NCI-H187 (cell line): ENCODE data around the gene GRK3.
"Not testable (repeated sequence)": the region's sequence is repeated elsewhere in the genome, so short reads cannot be mapped to it uniquely, and the experiment has no call there.

ENCODE experiments used
- DNase-seq, 2 experiments: peaks; one replicate each; lab custom pipeline; 2025; lab: John Stamatoyannopoulos, UW

The GRK3 gene

GRCh38 chr22:25572708-25573171 is 8.3 kb downstream of the GRK3 start:
- no peak for DNase-seq

DNA sequence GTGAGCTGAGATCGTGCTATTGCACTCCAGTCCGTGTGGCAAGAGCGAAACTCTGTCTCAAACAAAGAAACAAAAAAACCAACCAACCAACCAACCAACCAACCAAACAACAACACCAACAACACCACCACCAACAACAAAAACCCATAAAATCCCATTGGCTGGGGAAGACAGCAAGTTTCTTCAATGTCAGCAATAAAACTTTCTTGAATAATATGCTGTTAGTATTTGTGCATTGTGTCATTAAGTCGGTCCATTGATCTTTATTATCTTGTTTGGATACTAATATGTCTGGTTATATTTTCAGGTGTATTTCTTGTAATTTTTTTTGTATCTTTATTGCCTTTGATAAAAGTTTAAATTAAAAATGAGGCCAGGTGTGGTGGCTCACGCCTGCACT is 9.4 kb downstream of the GRK3 start:
- no peak for DNase-seq

DNA sequence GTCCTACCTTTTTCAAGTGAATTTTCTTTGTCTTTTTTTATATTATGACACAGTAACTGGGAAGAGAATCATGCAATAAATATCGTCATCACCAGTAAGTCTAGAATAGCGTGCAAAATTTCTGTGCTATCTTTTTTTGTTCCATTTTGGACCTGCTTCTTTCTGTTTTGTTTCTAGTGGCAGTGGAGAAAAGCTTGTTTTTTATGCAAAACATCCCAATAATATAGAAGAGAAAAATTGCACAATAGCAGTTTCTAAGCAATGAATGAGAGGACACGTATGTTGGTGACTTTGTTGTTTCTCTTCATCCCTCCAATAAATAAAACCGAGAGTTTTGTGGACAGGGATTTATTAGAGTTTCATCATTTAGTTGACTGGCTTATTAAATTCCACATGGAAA is 10.3 kb downstream of the GRK3 start:
- DNase-seq = no peak

DNA sequence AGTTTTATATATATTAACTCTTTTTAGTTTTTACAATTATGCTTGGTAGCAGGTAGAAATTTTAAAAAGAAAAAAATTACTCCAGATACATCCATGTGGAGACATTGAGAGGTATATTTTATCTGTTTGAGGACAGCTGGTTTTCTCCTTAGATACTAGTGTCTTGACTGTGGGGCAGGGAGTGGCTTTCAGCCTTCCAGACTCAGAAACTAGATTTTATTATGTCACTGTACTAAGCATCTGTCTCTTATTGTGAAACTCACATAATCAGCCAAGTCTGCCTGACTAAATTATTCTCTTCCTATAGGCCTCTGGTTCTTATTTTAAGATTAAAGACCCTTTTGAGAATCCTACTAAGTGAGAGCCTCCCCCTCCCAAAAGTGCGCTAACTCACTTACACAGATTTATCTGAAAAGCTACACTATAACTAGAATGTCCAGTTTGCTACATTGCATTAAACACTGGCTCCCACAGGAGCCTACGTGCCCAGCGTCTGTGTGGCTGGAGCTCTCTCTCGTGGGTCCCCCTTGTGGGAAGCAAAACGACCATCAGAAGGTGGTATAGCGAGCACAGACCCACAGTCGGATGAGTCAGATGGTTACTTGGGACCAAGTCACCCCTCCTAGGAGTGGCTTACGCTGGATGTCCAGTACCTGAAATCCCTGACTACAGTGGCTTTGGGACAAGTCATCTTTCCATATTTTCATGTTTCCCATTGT is 11.4 kb downstream of the GRK3 start:
- not testable (repeated sequence) for DNase-seq

DNA sequence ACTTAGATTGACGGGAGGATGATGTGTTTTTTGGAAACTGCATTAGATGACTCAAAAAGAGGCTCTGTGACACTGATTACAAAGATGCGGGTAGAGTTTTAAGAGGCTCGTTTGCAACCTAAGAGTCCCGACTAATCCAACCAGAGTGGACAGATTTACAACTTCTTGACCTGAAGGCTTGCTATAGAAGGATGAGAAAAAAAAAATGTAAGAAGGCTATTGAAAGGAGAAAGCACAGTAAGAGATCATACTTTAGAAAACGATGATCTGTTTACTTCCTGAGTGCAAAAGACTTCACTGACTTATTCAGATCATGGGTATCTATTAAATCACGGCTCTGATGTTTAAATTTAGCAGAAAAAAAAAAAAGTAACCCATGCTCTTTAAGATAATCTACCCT is 17.0 kb downstream of the GRK3 start:
- DNase-seq = not testable (repeated sequence)

GRCh38 chr22:25582946-25583345 is 18.5 kb downstream of the GRK3 start:
- no peak for DNase-seq

DNA sequence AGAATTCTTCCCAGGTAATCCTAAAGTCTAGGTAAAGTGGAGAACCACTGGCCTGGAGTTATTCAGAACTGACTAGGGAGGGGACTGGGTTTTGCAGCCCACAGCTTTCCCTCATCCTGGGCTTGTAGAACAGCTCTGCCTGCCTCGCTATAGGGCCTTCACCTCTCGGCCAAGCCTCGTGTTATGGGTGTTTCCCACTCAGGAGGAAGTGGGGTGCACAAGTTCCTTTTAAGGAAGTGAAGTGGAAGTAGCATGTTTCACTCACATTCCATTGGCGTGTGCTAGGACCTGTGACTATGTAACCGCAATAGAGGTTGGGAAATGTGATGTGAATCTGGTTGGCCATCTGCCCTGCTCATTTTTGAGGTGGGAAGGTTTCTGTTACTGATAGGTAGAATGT is 20.5 kb downstream of the GRK3 start:
- DNase-seq = not testable (repeated sequence)

- not testable (repeated sequence) for DNase-seq
Observed at GRCh38 chr22:25589664-25590063, 25.2 kb downstream of the GRK3 start.

GRCh38 chr22:25593323-25593722 is 28.8 kb downstream of the GRK3 start:
- not testable (repeated sequence) for DNase-seq

GRCh38 chr22:25598609-25599008 is 34.1 kb downstream of the GRK3 start:
- DNase-seq = no peak

- no peak for DNase-seq
Observed at GRCh38 chr22:25602445-25602844, 38.0 kb downstream of the GRK3 start.

- no peak for DNase-seq
Observed at GRCh38 chr22:25602916-25603315, 38.4 kb downstream of the GRK3 start.

- not testable (repeated sequence) for DNase-seq
Observed at GRCh38 chr22:25605146-25605545, 40.7 kb downstream of the GRK3 start.

DNA sequence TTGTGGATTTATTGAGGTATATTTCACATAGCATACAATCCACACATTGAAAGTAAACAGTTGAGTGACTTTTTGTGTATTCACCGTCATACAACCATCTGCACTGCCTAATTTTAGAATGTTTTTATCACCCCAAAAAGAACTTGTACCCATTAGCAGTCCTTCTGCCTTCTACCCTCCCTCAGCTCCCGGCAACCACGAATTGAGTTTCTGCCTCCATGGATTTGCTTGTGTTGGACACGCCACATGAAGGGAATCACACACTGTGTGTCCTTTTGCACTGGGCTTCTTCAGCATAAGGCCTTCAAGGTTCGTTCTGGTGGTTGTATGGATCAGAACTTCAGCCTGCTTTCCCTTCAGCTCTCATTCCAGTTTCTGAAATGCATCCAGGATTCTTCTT is 41.1 kb downstream of the GRK3 start:
- not testable (repeated sequence) for DNase-seq

- not testable (repeated sequence) for DNase-seq
Observed at GRCh38 chr22:25611284-25611683, 46.8 kb downstream of the GRK3 start.

GRCh38 chr22:25613131-25613530 is 48.7 kb downstream of the GRK3 start:
- not testable (repeated sequence) for DNase-seq

- not testable (repeated sequence) for DNase-seq
Observed at GRCh38 chr22:25613558-25613957, 49.1 kb downstream of the GRK3 start.

DNA sequence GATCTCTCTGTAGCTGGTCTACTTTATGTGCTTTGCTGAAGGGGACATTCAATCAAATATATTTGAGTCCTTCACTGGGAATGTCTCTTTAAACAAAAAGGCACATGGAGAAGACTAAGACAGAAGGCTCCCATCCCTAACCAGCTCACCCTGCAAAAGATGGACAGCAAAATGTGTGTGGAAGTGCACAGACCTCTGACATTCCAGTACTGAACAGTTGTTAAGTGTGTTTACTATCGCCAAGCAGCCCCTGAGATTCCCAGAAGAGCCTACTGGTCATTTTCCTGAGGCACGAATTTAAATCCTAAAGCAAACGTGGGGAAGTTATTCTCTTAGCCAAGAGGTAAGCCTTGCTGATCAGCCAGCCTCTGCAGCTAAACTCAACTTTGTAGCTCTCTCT is 50.3 kb downstream of the GRK3 start:
- DNase-seq = not testable (repeated sequence)

GRCh38 chr22:25621986-25622385 is 57.5 kb downstream of the GRK3 start:
- no peak for DNase-seq

- no peak for DNase-seq
Observed at GRCh38 chr22:25623310-25623734, 58.8 kb downstream of the GRK3 start.

GRCh38 chr22:25623851-25624250 is 59.4 kb downstream of the GRK3 start:
- no peak for DNase-seq

DNA sequence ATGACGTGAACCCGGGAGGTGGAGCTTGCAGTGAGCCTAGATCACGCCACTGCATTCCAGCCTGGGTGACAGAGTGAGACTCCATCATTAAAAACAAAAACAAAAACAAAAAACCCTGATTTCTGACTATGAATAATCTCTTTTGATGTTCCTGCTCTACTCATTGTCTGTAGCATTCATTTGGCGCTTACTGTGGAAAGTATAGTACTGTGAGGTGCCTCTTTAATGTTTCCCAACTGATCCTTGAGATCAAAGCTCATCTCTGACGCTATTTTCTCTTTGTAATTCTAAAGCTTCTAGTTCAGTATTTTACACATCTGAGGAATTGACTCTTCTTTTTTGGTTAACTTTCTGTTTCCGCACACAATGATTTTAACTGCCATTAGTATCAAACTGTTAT is 60.0 kb downstream of the GRK3 start:
- no peak for DNase-seq

DNA sequence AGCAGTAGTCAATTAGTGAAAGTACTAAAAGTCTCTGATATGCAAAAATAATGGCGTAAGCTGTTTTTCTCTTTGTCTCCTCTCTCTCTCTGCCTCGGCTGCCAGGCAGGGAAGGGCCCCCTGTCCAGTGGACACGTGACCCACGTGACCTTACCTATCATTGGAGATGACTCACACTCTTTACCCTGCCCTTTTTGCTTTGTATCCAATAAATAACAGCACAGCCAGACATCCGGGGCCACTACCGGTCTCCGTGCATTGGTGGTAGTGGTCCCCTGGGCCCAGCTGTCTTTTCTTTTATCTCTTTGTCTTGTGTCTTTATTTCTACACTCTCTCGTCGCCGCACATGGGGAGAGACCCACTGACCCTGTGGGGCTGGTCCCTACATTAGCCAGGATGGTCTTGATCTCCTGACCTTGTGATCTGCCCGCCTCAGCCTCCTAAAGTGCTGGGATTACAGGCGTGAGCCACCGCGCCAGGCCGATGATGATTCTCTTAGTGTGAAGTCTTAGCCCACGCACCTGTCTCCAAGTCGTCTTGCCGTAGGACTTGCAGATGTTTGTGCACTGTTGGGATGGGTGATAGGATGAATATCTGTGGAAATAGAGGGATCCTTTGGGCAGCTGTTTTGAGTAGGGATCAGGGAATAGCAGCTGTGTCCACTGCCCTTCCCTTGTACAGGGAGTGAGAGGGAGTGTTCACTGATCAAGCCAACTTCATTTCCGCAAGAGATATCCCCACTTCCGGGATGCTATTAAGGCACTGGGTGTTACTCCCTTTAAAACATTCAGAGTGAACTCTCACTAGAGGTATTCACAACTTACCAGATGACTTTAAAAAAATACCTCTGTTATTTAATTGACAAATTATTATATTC is 61.5 kb downstream of the GRK3 start:
- DNase-seq = not testable (repeated sequence)
